Ovary (tissue), 9 donors: ENCODE measurements around the gene GTF2F1. TPM values are rescaled to one million over a fixed set of nuclear protein-coding genes. Genes with fewer than 3 reads are reported as not detected.

Source experiments
- DNase-seq, 5 donors: peaks; one replicate each; pipeline ENCODE4 v3.0.0-alpha.2; 2019 to 2020
- H3K27ac ChIP-seq, 2 donors: fragments of 200-600 bp; one replicate each; pipeline versions ENCODE4 v1.5.1 to v1.8.0; 2019 to 2022
- H3K27me3 ChIP-seq: fragments of 200-600 bp; one replicate; pipeline ENCODE4 v1.8.0; 2022
- H3K36me3 ChIP-seq: fragments of 200-600 bp; sonication (generic); one replicate; pipeline ENCODE4 v1.5.1; 2019
- H3K4me1 ChIP-seq: one replicate; pipeline ENCODE4 v1.8.1; 2013; ENCODE audit warnings: mild to moderate bottlenecking, moderate library complexity; ENCODE audit not compliant: insufficient read depth
- H3K4me3 ChIP-seq: fragments of 200-600 bp; sonication (generic); one replicate; pipeline ENCODE4 v1.5.1; 2017
- H3K9me3 ChIP-seq, 2 donors: fragments of 200-600 bp in 1 of 2; sonication (generic) in 1 of 2; one replicate each; pipeline versions ENCODE4 v1.5.1 to v1.8.1; 2013 to 2019; ENCODE audit warnings: mild to moderate bottlenecking in 1 of 2, moderate library complexity in 1 of 2
- CTCF ChIP-seq, 3 donors: fragments of 450-650 bp in 2 of 3; fragments of 200-600 bp in 1 of 3; IDR thresholded peaks; one replicate each; pipeline versions ENCODE4 v1.5.1 to v1.8.0; 2016 to 2022; ENCODE audit warnings: antibody characterized with exemption in 3 of 3, mild to moderate bottlenecking in 1 of 3
- EP300 ChIP-seq: sonication (generic); formaldehyde crosslinking; IDR thresholded peaks from one replicate; pipeline ENCODE4 v1.6.1; 2017; ENCODE audit warnings: antibody characterized with exemption
- POLR2A ChIP-seq: fragments of 450-650 bp; IDR thresholded peaks from one replicate; pipeline ENCODE4 v1.6.1; 2017; ENCODE audit warnings: antibody characterized with exemption, mild to moderate bottlenecking, moderate library complexity
- WGBS, 3 donors: extraction: QIAGEN DNeasy Blood & Tissue Kit in 1 of 3; methylation state at CpG; one replicate each; pipeline versions ENCODE4 v1.1.5 to v1.1.7; 2013 to 2017; 5-methylcytosine and 5-hydroxymethylcytosine counted together
- intact Hi-C, 4 donors: fragments of 100-400 bp; cut with DNase I; formaldehyde crosslinking; loops; one replicate each; pipeline versions ENCODE4 v1.11.0 to v1.15.1; 2022 to 2023
- polyA plus RNA-seq, 2 donors: library from polyadenylated mRNA; stranded (reverse); fragments of 200-250 nt in 1 of 2; fragments of 350-450 nt in 1 of 2; fragmentation: Illumina TruSeq in 1 of 2; extraction: RNeasy Lipid Tissue Mini Kit (QIAGEN cat#74804) in 1 of 2; gene quantifications; one replicate each; pipeline ENCODE4 v1.2.3, GENCODE V29; 2013 to 2014
- total RNA-seq, 7 donors: library from RNA; depleted of rRNA in 2 of 7; stranded (reverse); fragments of >200 nt in 2 of 7; fragmentation: NEBNext Ultra II Directional in 3 of 7; extraction: Animal tissue kit (Norgen Biotek cat#: 25700) in 3 of 7; gene quantifications; one replicate each; pipeline versions ENCODE4 v1.1.0 to v1.2.4, GENCODE V29; 2016 to 2023
- donor health status: DM: no; HTN: no; CAD: no; lungs with moderate emphysema.
- donor health status: DM: no; HTN: no; CAD: no.
- donor health status: Bipolar disorder and iron deficiency.
- donor health status: DM: yes; HTN: yes; CAD: no.
- donor health status: DM: no; HTN: no; CAD: no.
- donor health status: DM: yes; HTN: yes; CAD: no.

GTF2F1 gene
- total and polyA plus RNA-seq, 9 donors = 41.2 to 95.0 (median 66.9) TPM

- 3 to 8% (median 5%) methylated on average over 43 of the region's 43 CpGs for WGBS, 3 donors
- DNase-seq = peak; percentile 99 to 100 (median 100)
- intact Hi-C loops = loop anchor here in 1 of 4 donors (5.0 to 10.0 kb wide), 2 partner anchors 50 to 867 kb away; partner anchors contain the start of genes ALKBH7, INSR and PSPN
- H3K9me3 ChIP-seq = no peaks in the 10 kb centered on the region
- H3K27me3 ChIP-seq = no peaks in the 10 kb centered on the region
- peak overlapping the region; percentile 12 for H3K4me3 ChIP-seq
- H3K36me3 ChIP-seq = no peaks in the 10 kb centered on the region
- peak overlapping the region; percentile 40 to 89 for H3K27ac ChIP-seq
- no peak for TF ChIP-seq EP300
- TF ChIP-seq POLR2A = no peak
- TF ChIP-seq CTCF (IDR thresholded peaks at IDR 0.05) = no peak
- H3K4me1 ChIP-seq = peaks cover 4% of the 10 kb centered on the region
These were observed 32.2 kb upstream of the GTF2F1 start for GRCh38 chr19:6424939-6425731.

GRCh38 chr19:6424195-6424938, 31.4 kb upstream of the GTF2F1 start, which contains the start of gene KHSRP:
Gene KHSRP, minus strand, starts transcription at chr19:6424811. Its CDS starts 110 bp downstream, at chr19:6424701.
- Histone ChIP-seq H3K9me3 (no peaks in the 10 kb centered on the region), H3K27me3 (no peaks in the 10 kb centered on the region), H3K4me1 (peaks cover 4% of the 10 kb centered on the region), H3K36me3 (no peaks in the 10 kb centered on the region), H3K4me3 (peak within 1 kb of the TSS; percentile 81), H3K27ac (peak within 1 kb of the TSS; percentile 80 to 89)
- peak; percentile 23 to 68 (median 58) for DNase-seq
- TF ChIP-seq POLR2A (peak; percentile 70), EP300 (no peak)
- intact Hi-C loops = loop anchor here in 1 of 4 donors (5.0 to 10.0 kb wide), 2 partner anchors 50 to 868 kb away; partner anchors contain the start of genes ALKBH7, INSR and PSPN
- 1% methylated on average over 21 to 109 of the region's 114 CpGs for WGBS, 3 donors

- no peak for TF ChIP-seq EP300
- TF ChIP-seq CTCF (IDR thresholded peaks at IDR 0.05) = no peak
- no peak for TF ChIP-seq POLR2A
- Histone ChIP-seq H3K36me3 (no peaks in the 10 kb centered on the region), H3K9me3 (no peaks in the 10 kb centered on the region), H3K4me1 (peaks cover 4% of the 10 kb centered on the region), H3K27ac (peak overlapping the region; percentile 24 to 80), H3K27me3 (no peaks in the 10 kb centered on the region), H3K4me3 (peak overlapping the region; percentile 81)
- intact Hi-C loops = loop anchor here in 1 of 4 donors (5.0 to 10.0 kb wide), 2 partner anchors 49 to 869 kb away; partner anchors contain the start of genes ALKBH7, INSR and PSPN
- DNase-seq = peak in 3 of 5 donors; percentile 26 to 52 (median 38)
- WGBS, 3 donors = 1% methylated on average over 20 of the region's 20 CpGs
These were observed 30.7 kb upstream of the GTF2F1 start for GRCh38 chr19:6423499-6424194.

GRCh38 chr19:6421075-6422014, 28.4 kb upstream of the GTF2F1 start:
- Histone ChIP-seq H3K27me3 (no peaks in the 10 kb centered on the region), H3K4me3 (no peak overlapping the region), H3K36me3 (no peaks in the 10 kb centered on the region), H3K4me1 (peaks cover 4% of the 10 kb centered on the region), H3K27ac (no peak overlapping the region), H3K9me3 (no peaks in the 10 kb centered on the region)
- DNase-seq = no peak
- intact Hi-C loops = loop anchor here in 1 of 4 donors (5.0 to 10.0 kb wide), 2 partner anchors 47 to 871 kb away; partner anchors contain the start of genes ALKBH7, INSR and PSPN
- TF ChIP-seq POLR2A (no peak), EP300 (no peak), CTCF (IDR thresholded peaks at IDR 0.05) (no peak)
- 65 to 71% (median 67%) methylated on average over 20 of the region's 20 CpGs for WGBS, 3 donors
